HG03565 (cell line): Measurements from ENCODE around the gene DMD.

Experiments
- ATAC-seq: cut with Tn5 transposase; IDR thresholded peaks from one replicate; pipeline ENCODE4 v1.9.1; 2021; ENCODE audit warnings: mild to moderate bottlenecking, moderate library complexity; ENCODE audit not compliant: unreplicated experiment

Gene DMD

DNA sequence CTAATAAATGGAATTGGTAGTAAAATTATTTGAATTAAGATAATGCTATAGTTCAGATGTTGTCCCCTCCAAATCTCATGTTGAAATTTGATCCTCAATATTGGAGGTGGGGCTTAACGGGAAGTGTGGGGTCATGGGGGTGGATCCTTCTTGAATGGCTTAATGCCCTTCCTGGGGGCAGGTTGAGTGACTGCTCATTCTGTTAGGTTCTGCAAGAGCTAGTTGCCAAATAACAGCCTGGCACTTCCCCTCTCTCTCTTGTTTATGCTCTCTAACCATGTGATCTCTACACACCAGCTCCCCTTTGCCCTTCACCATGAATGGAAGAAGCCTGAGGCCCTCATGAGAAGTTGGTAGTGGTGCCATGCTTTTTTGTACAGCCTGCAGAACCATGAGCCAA lies 1414.7 kb downstream of the DMD start:
- ATAC-seq, result no peak

DNA sequence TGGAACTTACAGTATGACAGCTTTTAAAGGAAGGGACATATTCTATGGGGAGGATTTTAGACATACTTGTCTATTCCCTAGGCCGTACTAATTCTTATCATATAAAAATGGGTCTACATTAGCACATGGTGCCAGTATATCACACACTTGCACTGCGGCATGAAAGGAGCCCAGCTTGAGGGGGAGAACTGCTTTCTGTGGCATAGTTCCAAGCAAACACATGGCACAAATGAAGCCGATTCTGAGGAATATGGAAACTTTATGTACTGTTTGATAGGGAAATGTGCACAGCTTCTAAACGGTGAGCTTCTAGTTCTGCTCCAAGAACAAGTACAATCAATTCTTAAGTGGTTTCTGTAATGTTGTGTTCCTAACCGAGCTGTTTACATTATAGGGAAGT lies 1463.9 kb downstream of the DMD start:
- ATAC-seq, result no peak

DNA sequence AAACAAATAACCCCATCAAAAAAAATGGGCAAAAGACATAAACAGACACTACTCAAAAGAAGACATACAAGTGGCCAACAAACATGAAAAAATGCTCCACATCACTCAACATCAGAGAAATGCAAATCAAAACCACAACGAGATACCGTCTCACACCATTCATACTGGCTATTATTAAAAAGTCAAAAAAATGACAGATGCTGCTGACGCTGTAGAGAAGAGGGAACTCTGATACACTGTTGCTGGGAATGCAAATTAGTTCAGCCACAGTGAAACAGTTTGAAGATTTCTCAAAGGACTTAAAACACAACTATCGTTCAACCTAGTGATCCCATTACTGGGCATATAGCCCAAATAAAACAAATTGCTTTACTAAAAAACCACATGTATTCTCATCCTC lies 1468.3 kb downstream of the DMD start:
- ATAC-seq, result no peak

DNA sequence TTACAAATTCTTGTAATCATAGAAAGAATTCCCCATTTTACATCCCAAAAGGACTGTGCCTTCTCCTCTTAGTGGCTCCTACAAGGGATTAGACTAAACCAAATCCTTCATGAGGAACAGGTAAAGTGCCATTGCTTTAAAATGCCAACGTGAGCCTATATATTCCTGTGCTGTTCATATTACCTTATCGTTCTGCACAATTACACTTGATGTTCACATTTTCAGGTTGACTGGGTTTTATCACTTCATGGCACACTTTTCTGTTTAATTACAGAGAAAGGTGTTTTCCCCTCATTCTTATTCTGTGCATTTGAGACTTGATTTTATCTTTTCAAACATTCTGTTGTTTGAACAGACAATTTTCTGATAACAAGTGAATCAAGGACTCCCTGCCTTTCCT lies 1493.9 kb downstream of the DMD start:
- no peak for ATAC-seq

DNA sequence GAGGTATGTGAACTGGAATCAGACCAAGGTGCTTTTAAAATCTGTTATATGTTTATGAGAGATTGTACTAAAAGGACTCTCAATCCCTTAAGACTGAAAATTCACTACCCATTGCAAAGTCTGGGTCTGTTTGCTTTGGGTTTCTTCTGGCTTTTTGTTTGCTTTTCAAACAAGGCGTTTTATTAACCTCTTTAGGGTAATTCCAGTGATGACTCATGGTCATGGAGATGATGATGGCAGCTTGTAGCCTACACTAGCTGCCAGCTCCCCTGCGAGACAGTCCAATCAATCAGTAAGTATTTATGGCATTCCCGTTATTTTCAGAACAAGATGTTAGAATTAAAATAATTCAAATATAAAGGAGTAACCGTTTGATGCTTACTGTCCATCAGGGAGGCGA lies 1495.7 kb downstream of the DMD start:
- ATAC-seq, result no peak

DNA sequence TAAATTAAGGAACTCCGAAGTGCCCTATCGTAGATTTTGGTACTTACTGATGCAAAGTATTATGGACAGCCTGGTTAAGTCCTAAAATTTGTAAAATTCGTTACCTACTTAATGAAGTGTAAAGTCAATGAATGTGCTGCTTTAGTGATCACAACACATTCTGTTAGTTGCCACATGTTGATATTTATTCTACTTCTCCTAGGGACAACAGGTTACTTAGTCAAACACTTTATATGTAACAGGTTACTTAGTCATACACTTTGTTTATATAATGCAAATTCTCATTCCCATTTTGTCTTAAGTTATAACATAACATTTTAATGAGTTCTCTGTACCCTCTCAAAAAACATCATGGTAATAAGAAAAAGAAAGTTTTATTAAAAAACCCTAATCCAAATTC lies 1496.6 kb downstream of the DMD start:
- ATAC-seq, result no peak

DNA sequence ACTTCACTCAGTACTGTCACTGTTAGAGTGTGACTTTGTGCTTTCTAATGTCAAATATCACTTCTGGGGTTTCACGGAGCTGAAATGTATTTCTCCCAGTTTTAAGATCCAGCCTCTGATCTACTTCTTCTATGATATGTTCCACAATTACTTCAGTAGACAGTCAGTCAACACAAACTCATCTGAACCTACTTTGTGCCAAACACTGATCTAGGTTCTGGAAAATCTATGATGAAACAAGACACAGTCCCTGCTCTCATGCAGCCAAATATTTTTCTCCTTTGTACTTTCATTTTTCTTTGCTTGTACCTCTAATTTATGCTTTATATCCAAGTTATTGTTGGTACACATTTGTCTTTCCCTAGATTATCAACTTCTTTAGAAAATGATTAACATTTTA lies 1498.2 kb downstream of the DMD start:
- ATAC-seq, result no peak

DNA sequence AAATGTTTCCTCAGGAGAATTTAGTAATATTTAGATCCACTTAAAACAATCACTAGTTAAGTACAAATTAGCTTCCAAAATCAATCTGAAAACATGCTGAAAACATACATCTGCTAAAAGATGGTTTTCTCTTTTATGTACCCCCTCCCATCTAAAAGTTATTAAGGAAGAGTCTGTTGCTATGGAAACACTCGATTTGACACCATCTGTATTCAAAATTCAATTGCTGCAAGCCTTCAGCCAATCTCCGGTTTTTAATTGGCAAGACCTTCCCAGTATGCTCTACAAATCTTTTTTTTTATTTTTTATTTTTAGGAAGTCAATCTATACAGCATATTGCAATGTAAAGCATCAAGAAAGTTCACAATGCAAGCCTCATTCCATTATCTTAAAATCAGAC lies 1500.2 kb downstream of the DMD start:
- ATAC-seq, result no peak

DNA sequence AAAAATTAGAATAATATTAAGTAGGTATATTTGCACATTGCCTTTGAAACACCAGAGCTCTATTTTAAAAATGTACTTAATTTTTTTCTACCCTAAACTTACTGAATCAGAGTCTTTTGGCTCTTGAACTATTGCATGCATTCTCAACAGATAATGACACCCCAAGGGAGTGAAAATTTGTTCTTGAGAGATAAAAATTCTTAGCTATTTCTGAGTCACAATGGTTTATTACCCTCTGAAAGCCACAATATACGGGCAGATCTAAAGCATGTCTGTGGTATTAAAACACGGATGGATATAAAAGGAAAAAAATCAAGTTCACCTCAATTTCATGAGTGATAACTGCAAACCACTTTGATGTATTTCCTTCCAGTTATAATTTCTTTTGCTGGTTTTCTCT lies 1503.2 kb downstream of the DMD start:
- no peak for ATAC-seq

DNA sequence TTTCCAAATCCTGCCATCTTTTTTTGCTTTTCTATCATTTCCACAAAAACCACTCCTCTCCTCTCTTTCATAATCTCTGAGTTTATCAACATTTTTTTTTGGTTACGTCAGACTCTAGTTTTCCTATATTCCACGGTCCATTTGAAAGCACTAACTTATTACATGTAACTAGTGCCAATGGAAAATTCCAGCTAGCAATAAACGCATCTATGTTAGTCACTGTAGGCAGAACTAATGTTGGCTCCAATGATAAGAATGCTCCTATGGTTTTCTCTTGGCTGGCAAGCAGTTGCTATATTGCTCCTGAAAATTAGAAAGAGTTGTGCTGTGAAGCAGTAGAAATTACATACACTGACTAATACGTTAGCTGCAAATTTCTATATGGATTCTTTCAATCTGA lies 1504.9 kb downstream of the DMD start:
- ATAC-seq, result no peak

DNA sequence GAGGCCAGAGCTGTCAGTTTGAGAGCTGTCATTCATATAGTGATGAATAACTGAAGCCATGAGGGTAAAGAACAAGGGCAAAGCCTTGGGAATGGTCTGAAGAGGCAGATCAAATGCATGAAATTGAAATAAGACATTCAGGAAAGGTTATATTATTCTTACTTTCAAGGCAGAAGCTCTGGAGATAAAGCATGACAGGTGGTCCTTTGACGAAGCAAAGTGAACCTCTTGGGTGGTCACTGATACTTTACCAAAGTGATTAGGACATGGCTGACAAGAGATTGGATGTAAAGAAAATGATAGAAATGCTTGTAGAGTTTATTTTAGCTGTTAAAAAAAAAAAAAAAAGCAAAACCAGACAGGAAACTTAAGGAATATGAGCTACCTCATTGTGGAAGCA lies 1505.5 kb downstream of the DMD start:
- ATAC-seq, result no peak

DNA sequence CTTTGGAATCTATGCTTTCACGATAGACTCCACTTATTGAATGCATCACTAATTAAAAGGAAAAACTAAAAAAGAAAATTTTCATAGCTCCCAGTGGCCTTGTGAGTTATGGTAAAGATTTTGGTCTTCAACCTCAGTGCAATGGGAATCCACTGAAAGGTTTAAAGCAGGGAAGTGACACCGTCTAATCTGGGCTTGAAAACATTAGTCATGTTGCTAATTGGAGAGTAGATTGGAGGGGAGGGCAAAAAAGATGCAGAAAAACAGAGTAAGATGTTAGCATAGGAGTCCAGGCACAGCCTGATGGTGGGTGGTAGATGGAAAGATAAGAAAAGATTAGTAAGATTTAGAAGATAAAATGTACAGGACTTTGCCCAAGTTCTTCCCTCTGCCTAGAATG lies 1506.4 kb downstream of the DMD start:
- no peak for ATAC-seq

DNA sequence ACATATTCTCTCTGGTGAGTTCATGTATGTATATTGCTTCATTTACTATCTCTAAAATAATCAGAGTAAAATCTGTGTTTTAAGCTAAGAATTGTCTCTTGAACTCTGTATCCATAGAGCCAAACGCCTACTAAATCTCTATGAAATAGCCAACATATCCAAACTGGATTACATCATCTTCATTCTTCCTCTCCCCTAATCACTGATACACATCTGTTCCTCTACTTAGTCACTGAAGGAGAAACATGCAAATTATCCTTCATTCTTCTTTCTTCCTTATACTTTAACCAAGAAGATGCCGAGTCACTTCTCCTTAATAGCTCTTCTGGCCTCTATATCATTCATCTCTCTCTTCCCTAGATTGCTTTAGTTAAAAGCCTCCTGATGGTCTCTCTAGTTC lies 1509.1 kb downstream of the DMD start:
- no peak for ATAC-seq

DNA sequence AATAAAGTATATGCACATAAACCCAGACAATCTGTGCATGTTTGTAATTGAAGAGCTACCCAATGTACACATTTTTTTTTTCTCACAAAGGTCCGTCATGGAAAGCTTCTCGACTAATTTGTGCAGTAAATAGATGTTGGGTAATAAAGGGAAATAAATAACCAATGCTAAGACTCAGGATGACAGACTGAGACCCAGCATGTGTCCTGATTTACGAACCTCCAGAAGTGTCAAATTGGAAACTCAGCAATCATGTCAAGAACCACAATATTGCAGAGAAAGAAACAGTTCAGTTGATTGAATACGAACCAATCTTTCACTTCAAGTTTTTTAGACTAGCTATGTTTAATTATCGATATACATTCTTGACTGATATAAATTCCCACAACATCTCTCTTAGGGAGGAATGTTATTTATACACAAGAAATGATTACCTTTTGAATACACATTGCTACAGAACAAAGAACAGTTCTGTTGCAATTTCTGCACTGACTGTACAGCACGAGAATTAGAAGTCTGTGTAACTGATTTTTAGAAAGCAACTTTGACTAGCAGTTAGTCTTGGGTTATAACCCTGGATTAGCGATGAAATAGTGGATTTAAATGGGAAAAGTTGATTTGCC lies 1513.9 kb downstream of the DMD start:
- ATAC-seq, result no peak

DNA sequence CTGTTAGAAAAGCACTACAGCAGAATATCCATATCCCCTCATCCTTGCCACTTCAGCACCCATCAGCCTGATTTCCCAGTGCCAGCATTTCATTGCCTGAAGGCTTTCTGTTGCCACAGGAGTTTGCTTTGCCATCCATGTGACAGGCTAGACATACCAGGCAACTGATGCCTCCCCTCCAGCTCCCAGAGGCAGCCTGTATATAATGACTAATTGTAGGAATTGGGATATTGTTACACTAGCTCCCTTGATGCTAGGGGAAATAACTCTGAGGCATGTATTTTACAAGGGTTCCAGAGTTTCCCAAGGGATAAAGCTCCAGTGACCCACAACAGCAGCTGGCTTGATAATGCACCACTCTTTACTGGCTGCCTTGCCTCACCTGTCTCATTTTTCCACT lies 1531.5 kb downstream of the DMD start:
- ATAC-seq, result no peak

DNA sequence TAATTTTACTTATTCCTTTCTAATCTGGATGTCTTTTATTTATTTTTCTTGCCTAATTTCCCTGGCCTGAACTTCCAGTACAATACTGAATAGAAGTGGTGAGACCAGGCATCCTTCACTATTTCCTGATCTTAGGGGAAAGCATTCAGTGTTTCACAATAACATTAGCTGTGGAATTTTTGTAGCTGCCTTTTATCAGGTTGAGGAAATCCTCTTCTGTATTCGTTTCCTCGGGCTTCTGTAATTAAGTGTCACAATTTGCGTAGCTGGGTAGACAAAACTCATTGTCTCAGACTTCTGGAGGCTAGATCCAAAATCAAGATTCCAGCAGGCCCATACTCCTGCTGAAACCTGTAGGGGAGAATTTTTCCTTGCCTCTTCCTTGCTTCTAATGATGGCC lies 1541.1 kb downstream of the DMD start:
- ATAC-seq, result no peak

DNA sequence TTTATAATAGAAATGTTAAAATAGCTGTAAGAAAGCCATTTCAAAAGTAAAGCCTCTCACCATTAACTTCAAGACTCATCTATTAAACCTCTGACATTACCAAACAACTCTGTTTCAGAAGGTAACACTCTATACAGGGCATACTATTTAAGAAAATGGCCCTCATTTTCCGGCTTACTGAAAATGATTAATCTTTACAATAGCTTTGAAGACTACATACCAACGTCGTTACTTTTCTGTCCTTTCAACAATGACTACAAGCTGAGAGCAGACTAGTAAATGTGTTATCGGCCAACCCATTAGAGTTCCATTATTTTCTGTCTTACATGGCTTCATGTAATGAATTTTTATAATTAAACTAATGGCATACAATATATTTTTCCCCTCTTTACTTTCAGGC lies 1545.9 kb downstream of the DMD start:
- ATAC-seq, result no peak

DNA sequence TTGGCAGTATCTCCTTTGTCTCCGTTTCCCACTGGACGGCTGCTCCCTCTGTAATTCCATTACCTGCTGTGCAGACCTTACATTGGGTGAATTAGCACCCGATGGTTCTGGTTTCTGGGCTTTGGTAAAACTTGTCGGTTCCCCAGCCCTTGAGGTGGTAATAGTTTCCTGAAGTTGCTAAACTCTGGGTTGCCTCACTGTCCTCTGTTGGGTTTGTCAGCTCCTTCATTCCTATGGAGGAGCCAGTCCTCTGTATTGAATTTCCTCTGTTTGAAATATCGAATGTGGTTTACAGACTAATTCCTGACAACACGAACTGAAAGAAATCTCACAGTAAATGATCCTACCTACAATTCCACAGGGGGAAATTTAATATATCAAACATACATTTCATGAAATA lies 1548.2 kb downstream of the DMD start:
- no peak for ATAC-seq

DNA sequence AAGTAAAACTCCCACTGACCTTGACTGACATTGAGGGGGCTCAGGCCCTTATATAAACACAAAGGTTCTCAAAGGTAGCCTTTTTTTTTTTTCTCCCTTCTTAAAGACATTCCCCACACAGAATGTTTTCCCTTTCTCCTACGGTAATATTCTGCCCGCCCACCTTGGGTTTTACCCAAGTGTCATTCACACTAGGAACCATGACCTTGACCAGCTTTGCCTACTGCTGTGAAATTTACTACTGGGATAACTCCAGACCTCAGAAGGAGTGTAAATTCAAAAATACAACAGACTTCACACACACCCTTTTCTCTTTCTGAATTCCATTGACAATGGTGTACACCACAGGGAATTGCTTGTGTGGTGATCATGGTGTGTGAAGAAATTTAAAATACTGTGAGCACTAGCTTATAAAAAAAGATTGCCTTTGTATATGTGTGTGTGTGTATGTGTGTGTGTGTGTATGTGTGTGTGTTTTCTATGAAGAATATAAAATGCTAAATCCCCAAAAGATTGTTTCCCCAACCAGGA lies 1550.0 kb downstream of the DMD start:
- no peak for ATAC-seq

DNA sequence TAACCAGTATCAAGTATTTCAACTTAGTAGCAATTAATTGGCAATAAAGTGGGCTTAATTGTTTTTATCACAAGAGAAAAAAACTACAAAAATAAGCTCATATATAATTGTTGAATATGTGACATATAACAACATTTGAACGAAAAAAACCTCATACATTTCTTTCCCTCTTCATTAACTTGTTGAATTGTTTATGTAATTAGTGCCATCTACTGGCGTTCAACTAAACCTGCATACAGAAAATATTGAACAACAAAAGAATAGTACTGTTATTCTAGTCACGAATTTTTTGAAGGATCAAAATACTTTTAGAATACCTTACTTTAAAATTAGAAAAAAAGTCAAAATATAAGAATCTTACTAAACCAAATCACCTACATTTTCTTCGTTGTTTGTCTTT lies 1553.0 kb downstream of the DMD start:
- ATAC-seq, result no peak

DNA sequence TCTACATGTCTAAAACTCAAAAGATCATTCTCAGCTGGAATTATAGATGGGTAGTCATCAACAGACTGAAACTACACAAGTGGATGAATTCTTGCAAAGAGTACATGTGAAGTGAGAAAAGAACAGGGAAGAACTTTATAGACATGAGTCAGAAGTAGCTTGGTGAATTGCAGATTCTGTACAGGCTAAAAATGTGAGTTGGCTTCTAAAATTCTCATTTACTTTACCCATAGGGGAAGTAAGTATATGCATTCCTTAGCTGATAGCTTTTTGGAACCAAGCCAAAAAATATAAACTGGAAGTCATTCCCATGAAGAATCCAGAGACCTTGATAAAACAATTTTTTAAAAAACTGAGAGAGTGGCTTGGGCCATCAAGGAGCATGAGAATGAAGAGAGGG lies 1555.3 kb downstream of the DMD start:
- ATAC-seq, result no peak

DNA sequence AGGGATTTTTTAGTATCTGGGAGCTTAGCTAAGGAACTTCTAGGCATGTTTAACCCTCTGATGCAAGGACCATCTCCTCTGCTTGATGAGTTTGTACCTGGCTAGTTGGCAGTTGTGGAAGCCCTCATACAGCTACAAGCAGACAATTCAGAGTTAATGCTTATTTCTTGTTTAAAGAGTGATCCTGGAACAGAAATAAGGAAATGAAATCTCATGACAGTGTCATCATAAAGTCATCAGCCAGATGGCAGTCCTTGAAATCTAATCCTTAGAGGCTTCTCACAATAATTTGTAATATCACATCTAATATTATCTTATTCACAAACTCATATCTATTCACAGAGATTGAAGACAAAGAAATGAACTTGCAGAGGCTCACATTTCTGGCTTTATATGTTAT lies 1557.9 kb downstream of the DMD start:
- ATAC-seq, result no peak

DNA sequence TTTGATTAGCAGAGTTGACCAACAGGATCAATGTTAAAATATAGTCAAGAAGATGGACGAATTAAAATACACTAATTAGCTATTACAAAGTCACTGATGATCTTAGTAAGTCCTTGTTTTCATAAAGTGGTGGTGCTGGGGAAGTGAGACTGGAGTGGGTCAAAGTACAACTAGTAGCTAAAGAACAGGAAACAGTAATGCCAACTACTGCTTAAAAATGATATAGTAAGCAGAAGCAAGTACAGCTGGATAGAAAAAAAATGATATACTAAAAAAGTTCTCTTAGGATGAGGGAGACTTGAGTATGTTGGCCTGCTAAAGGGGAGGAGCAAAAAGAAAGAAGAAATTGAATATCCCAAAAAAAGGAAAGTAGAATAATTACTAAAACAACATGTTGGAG lies 1558.7 kb downstream of the DMD start:
- no peak for ATAC-seq
